GM23248 (cell line): ENCODE measurements around the gene HASPIN. TPM values are rescaled to one million over a fixed set of nuclear protein-coding genes. Genes with fewer than 3 reads are reported as not detected.

Experiments used
- DNase-seq: peaks from one replicate; pipeline ENCODE4 v3.0.0-alpha.2; 2015
- H2AFZ ChIP-seq: fragments of 200-600 bp; sonication (generic); 2 replicates; pipeline ENCODE4 v1.6.1; 2016; ENCODE audit warnings: antibody characterized with exemption
- H3F3A ChIP-seq: fragments of 200-600 bp; sonication (generic); 2 replicates; pipeline ENCODE4 v1.6.1; 2016; ENCODE audit warnings: mild to moderate bottlenecking, antibody characterized with exemption, mixed run types; ENCODE audit not compliant: insufficient read depth
- H3K27ac ChIP-seq: fragments of 200-600 bp; sonication (generic); 2 replicates; pipeline ENCODE4 v1.5.1; 2016; ENCODE audit warnings: mild to moderate bottlenecking
- H3K27me3 ChIP-seq: fragments of 200-600 bp; sonication (generic); replicated peaks from 2 replicates; pipeline ENCODE4 v1.6.1; 2016; ENCODE audit warnings: mild to moderate bottlenecking; ENCODE audit not compliant: insufficient read depth
- H3K36me3 ChIP-seq: fragments of 200-600 bp; sonication (generic); 2 replicates; pipeline ENCODE4 v1.6.1; 2016; ENCODE audit warnings: low read depth, mild to moderate bottlenecking
- H3K4me1 ChIP-seq: fragments of 200-600 bp; sonication (generic); 2 replicates; pipeline ENCODE4 v1.6.1; 2016; ENCODE audit warnings: mild to moderate bottlenecking; ENCODE audit not compliant: insufficient read depth
- H3K4me2 ChIP-seq: fragments of 200-600 bp; sonication (generic); one replicate; pipeline ENCODE4 v1.6.1; 2016; ENCODE audit warnings: mild to moderate bottlenecking; ENCODE audit not compliant: unreplicated experiment
- H3K4me3 ChIP-seq: fragments of 200-600 bp; sonication (generic); 2 replicates; pipeline ENCODE4 v1.5.1; 2016; ENCODE audit warnings: mild to moderate bottlenecking
- H3K79me2 ChIP-seq: fragments of 200-600 bp; sonication (generic); 2 replicates; pipeline ENCODE4 v1.6.1; 2016; ENCODE audit warnings: mild to moderate bottlenecking; ENCODE audit not compliant: insufficient read depth
- H3K9ac ChIP-seq: fragments of 200-600 bp; sonication (generic); 2 replicates; pipeline ENCODE4 v1.6.1; 2016; ENCODE audit warnings: mild to moderate bottlenecking
- H3K9me2 ChIP-seq: fragments of 200-600 bp; sonication (generic); 2 replicates; pipeline ENCODE4 v1.6.1; 2016; ENCODE audit warnings: mixed run types, mild to moderate bottlenecking, moderate library complexity; ENCODE audit not compliant: insufficient read depth
- H3K9me3 ChIP-seq: fragments of 200-600 bp; sonication (generic); one replicate; pipeline ENCODE4 v1.6.1; 2017; ENCODE audit warnings: low read depth
- H4K20me1 ChIP-seq: fragments of 200-600 bp; sonication (generic); 2 replicates; pipeline ENCODE4 v1.6.0; 2016; ENCODE audit not compliant: insufficient read depth
- EZH2 ChIP-seq: fragments of 200-600 bp; sonication (generic); IDR thresholded peaks from 2 replicates; pipeline ENCODE4 v1.6.1; 2018; ENCODE audit warnings: antibody characterized with exemption, mild to moderate bottlenecking; ENCODE audit not compliant: insufficient read depth, poor library complexity, severe bottlenecking
- EZH2phosphoT487 ChIP-seq: fragments of 200-600 bp; sonication (generic); IDR thresholded peaks from 2 replicates; pipeline ENCODE4 v1.6.1; 2018; ENCODE audit warnings: antibody characterized with exemption, moderate library complexity, mild to moderate bottlenecking, low read depth; ENCODE audit not compliant: insufficient read depth
- WGBS, 2 experiments: methylation state at CpG; one replicate each; pipeline ENCODE4 v1.1.6; 2015 to 2017; ENCODE audit warnings: low lambda C conversion rate in 2 of 2, low coverage in 1 of 2; ENCODE audit errors: missing lambda C conversion rate in 2 of 2; 5-methylcytosine and 5-hydroxymethylcytosine counted together
- in situ Hi-C: fragments of 300-500 bp; cut with MboI; formaldehyde crosslinking; loops from 2 replicates; pipeline ENCODE4 v1.15.0; 2020
- polyA plus RNA-seq: library from polyadenylated mRNA; unstranded; fragments of >200 nt; fragmentation: Nextera tagmentation; extraction: Ambion mirVana; gene quantifications from 2 replicates; pipeline ENCODE4 v1.2.1, GENCODE V29; 2016
- total RNA-seq: library from RNA; depleted of rRNA; stranded (reverse); fragments of >200 nt; shearing (Covaris generic); gene quantifications from 2 replicates; pipeline ENCODE4 v1.2.3, GENCODE V29; 2014

The HASPIN gene
- total and polyA plus RNA-seq, 2 experiments from 2014 or later = 1.4 to 1.9 TPM

- in situ Hi-C loops = loop anchor here (10.0 kb wide), 1 partner anchor 70 kb away; no protein-coding TSS in a partner anchor
- no peaks in the 10 kb centered on the region for H3K27me3 ChIP-seq
- H3K27ac ChIP-seq = no peak overlapping the region
- H3K79me2 ChIP-seq = no peaks in the 10 kb centered on the region
- H3K4me3 ChIP-seq = no peak overlapping the region
- 70 to 73% methylated on average over 10 of the region's 10 CpGs for WGBS, 2 experiments
- DNase-seq = no peak
- no peak overlapping the region for H3K4me2 ChIP-seq
- H3F3A ChIP-seq = no peaks in the 10 kb centered on the region
- no peaks in the 10 kb centered on the region for H3K9me2 ChIP-seq
- H3K4me1 ChIP-seq = no peaks in the 10 kb centered on the region
- TF ChIP-seq EZH2 = no peak
- TF ChIP-seq EZH2phosphoT487 = no peak
- no peaks in the 10 kb centered on the region for H4K20me1 ChIP-seq
- H2AFZ ChIP-seq = no peak overlapping the region
- no peaks in the 10 kb centered on the region for H3K36me3 ChIP-seq
- H3K9me3 ChIP-seq = no peaks in the 10 kb centered on the region
- H3K9ac ChIP-seq = no peak overlapping the region
These were observed 21.4 kb downstream of the HASPIN start for GRCh38 chr17:3745071-3745470.

- 86 to 87% methylated on average over 9 of the region's 9 CpGs for WGBS, 2 experiments
- TF ChIP-seq EZH2 = no peak
- TF ChIP-seq EZH2phosphoT487 = no peak
- Histone ChIP-seq H3K9ac (no peak overlapping the region), H3K4me3 (no peak overlapping the region), H3F3A (no peaks in the 10 kb centered on the region), H4K20me1 (no peaks in the 10 kb centered on the region), H3K9me2 (no peaks in the 10 kb centered on the region), H3K36me3 (no peaks in the 10 kb centered on the region), H3K4me2 (no peak overlapping the region), H3K4me1 (no peaks in the 10 kb centered on the region), H3K27ac (no peak overlapping the region), H2AFZ (no peak overlapping the region), H3K9me3 (no peaks in the 10 kb centered on the region), H3K79me2 (no peaks in the 10 kb centered on the region), H3K27me3 (no peaks in the 10 kb centered on the region)
- DNase-seq = no peak
- in situ Hi-C loops = loop anchor here (10.0 kb wide), 1 partner anchor 67 kb away; no protein-coding TSS in a partner anchor
These were observed 24.1 kb downstream of the HASPIN start for GRCh38 chr17:3747805-3748204.

- no peaks in the 10 kb centered on the region for H3K27me3 ChIP-seq
- in situ Hi-C loops = loop anchor here (10.0 kb wide), 1 partner anchor 66 kb away; no protein-coding TSS in a partner anchor
- H3K9me2 ChIP-seq = no peaks in the 10 kb centered on the region
- DNase-seq = no peak
- H3K4me2 ChIP-seq = no peak overlapping the region
- no peaks in the 10 kb centered on the region for H4K20me1 ChIP-seq
- H2AFZ ChIP-seq = no peak overlapping the region
- H3K9ac ChIP-seq = no peak overlapping the region
- no peaks in the 10 kb centered on the region for H3K4me1 ChIP-seq
- H3F3A ChIP-seq = no peaks in the 10 kb centered on the region
- no peaks in the 10 kb centered on the region for H3K36me3 ChIP-seq
- no peaks in the 10 kb centered on the region for H3K79me2 ChIP-seq
- WGBS, 2 experiments = 67 to 73% methylated on average over 7 of the region's 7 CpGs
- no peaks in the 10 kb centered on the region for H3K9me3 ChIP-seq
- no peak for TF ChIP-seq EZH2
- no peak for TF ChIP-seq EZH2phosphoT487
- no peak overlapping the region for H3K4me3 ChIP-seq
- H3K27ac ChIP-seq = no peak overlapping the region
These were observed 24.9 kb downstream of the HASPIN start for GRCh38 chr17:3748576-3748975.

- Histone ChIP-seq H3K4me2 (no peak overlapping the region), H3K4me3 (no peak overlapping the region), H3K27me3 (no peaks in the 10 kb centered on the region), H4K20me1 (no peaks in the 10 kb centered on the region), H3K9ac (no peak overlapping the region), H2AFZ (no peak overlapping the region), H3K9me2 (no peaks in the 10 kb centered on the region), H3K27ac (no peak overlapping the region), H3K79me2 (no peaks in the 10 kb centered on the region), H3F3A (no peaks in the 10 kb centered on the region), H3K9me3 (no peaks in the 10 kb centered on the region), H3K4me1 (no peaks in the 10 kb centered on the region), H3K36me3 (no peaks in the 10 kb centered on the region)
- no peak for DNase-seq
- 64 to 80% methylated on average over 14 to 17 of the region's 17 CpGs for WGBS, 2 experiments
- in situ Hi-C loops = no loop called here
- no peak for TF ChIP-seq EZH2phosphoT487
- TF ChIP-seq EZH2 = no peak
These were observed 26.6 kb downstream of the HASPIN start for GRCh38 chr17:3750296-3750695.

- Histone ChIP-seq H3K9ac (no peak overlapping the region), H3K36me3 (no peaks in the 10 kb centered on the region), H3K4me2 (no peak overlapping the region), H3F3A (no peaks in the 10 kb centered on the region), H3K4me3 (no peak overlapping the region), H3K9me3 (no peaks in the 10 kb centered on the region), H3K9me2 (no peaks in the 10 kb centered on the region), H3K79me2 (no peaks in the 10 kb centered on the region), H4K20me1 (no peaks in the 10 kb centered on the region), H3K4me1 (no peaks in the 10 kb centered on the region), H2AFZ (no peak overlapping the region), H3K27ac (no peak overlapping the region), H3K27me3 (no peaks in the 10 kb centered on the region)
- TF ChIP-seq EZH2phosphoT487 (no peak), EZH2 (no peak)
- WGBS, 2 experiments = 72 to 82% methylated on average over 6 to 8 of the region's 8 CpGs
- in situ Hi-C loops = no loop called here
- no peak for DNase-seq
These were observed 27.2 kb downstream of the HASPIN start for GRCh38 chr17:3750926-3751325.
